NCI-H1092 (cell line): ENCODE results near the gene ACADSB.

ENCODE experiments used
- DNase-seq: peaks from one replicate; lab custom pipeline; 2025; lab: John Stamatoyannopoulos, UW

ACADSB gene

DNA sequence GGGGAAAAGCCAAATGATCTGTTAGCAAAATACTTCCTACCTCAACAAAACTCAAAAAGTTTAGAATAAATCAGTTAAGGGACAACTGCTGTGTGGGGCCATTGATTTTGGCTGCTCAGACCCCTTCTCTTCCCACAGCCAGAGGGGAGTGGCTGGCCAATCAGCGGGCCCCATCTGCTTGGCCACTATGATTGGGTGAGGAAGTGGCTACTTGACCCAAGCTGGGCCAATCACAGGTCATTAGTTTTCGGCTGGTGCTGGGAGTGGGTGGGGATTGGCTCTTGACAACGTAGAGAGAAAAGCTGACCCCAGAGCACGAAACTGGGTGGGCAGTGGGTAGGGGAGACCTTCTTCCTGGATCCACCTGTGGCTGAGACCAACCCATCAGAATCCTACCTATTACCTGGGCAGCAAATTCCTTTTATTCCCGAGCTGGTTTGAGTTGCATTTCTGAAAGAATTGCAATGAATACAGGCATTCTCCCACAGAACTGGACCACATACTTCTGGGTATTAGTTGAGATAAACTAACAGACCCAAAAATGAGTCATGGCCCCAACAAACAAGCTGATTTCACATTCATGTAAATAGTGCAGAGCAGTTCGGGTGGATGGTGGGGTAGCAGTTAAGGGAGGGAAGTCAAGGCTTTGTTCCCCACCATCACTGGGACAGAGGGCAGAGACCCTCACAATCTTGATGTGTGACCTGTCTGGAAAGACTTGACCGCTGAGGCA lies 91.4 kb downstream of the ACADSB start:
- no peak for DNase-seq

DNA sequence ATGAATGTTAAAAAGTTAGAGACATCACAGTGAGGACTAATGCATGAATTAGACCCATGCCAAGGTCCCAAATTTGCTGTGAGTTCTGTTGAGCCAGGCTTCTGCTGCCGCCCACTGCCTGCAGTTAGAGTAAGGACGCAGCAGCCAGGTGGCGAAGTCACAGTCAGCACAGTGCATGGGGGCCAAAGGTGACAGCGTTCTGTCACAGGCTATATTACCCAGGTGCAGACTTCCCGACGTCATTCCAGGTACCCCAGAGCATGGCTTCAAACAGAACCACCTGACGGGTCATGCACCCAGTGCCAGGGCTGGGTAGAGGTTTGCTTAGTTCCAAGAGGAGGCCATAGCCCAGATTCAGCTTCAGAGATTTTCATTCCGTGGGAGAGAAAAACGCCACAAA lies 93.1 kb downstream of the ACADSB start:
- DNase-seq = no peak

- no peak for DNase-seq
Observed at GRCh38 chr10:123102673-123103072, 93.9 kb downstream of the ACADSB start.

DNA sequence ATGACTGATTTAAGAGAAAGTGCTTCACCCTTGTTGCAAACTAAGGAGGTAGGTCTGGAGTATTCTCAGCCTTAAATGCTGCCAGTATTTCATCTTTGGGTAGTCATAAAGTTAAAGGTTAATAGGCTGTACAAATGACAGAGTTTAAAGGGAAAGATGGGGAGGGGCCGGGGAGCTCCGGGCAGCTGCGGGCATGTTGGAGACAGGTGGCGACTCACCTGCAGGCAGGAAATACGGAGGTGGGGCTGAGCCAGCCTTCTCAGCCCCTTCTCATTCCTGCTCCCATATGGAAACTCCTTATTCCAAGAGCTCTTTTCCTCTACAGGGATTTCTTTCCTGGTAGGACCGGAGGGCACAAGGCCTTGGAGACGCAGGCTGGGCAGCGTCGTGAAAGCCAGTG lies 95.1 kb downstream of the ACADSB start:
- DNase-seq = no peak
